Central memory CD4-positive, alpha-beta T cell (primary cell): ENCODE data around the gene MAGEA11.
"Not testable (repeated sequence)": the region's sequence is repeated elsewhere in the genome, so short reads cannot be mapped to it uniquely, and the experiment has no call there.

ENCODE experiments used
- DNase-seq: peaks from one replicate; pipeline ENCODE4 v3.0.0; 2022
- total RNA-seq, 3 experiments: gene quantifications; one replicate each; lab custom pipeline; 2026; lab: John Stamatoyannopoulos, UW

MAGEA11 gene, protein sequence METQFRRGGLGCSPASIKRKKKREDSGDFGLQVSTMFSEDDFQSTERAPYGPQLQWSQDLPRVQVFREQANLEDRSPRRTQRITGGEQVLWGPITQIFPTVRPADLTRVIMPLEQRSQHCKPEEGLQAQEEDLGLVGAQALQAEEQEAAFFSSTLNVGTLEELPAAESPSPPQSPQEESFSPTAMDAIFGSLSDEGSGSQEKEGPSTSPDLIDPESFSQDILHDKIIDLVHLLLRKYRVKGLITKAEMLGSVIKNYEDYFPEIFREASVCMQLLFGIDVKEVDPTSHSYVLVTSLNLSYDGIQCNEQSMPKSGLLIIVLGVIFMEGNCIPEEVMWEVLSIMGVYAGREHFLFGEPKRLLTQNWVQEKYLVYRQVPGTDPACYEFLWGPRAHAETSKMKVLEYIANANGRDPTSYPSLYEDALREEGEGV
- 0 reads per million in 3 experiments for total RNA-seq

DNA sequence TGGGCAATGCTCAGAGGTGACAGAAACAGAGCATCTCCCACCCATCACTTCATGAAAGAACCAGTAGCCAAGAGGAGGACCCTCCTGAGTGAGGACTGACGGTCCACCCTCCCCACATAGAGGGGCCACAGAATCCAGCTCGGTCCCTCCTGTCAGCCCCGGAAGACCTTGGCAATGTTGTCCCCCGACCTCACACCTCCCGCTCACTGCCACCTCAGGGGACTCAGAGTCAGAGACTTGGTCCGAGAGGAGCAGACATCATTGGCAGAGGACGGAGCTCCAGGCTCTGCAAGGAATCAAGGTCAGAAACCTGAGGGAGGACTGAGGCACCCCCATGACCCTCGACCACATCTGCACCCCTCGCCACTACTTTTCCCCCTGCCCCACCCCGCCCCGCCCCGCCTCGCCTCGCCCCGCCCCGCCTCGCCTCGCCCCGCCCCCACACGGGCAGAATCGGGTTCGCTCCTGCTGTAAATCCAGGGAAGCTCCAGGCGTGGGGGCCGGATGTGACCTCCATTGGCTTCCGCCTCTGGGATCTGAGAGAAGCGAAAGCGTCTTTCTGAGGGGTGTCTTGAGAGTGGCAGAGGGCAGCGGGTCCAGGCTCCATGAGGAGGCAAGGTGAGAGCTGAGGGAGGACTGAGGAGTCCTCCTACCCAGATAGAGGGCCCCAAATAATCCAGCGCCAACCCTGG is at the start of gene MAGEA11:
Gene MAGEA11 (plus strand): TSS at position 516 of the 692 bp plus-strand sequence. CDS start 1,100 bp downstream, outside the sequence.
- DNase-seq = no peak

- DNase-seq = not testable (repeated sequence)
These were observed 36.8 kb upstream of the MAGEA11 start for GRCh38 chrX:149675088-149675487.

DNA sequence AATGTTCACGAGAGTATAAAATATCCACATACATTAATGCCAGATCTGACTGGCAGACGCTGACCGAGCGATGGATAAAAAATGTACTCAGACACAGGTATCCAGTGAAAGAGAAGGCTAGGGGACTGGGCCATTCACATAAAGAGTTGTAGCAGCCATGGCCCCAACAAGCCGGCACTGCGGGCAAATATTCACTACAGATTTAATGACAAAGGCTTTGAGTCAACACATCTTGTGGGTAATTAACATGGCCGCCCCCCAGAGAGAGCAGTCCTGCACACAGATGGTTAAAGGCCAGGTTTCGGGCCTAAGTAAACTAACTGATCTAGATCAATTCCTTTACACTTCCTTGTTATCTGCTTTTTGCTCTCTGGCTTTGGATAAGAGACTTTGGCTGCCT is 36.3 kb upstream of the MAGEA11 start:
- DNase-seq = not testable (repeated sequence)

DNA sequence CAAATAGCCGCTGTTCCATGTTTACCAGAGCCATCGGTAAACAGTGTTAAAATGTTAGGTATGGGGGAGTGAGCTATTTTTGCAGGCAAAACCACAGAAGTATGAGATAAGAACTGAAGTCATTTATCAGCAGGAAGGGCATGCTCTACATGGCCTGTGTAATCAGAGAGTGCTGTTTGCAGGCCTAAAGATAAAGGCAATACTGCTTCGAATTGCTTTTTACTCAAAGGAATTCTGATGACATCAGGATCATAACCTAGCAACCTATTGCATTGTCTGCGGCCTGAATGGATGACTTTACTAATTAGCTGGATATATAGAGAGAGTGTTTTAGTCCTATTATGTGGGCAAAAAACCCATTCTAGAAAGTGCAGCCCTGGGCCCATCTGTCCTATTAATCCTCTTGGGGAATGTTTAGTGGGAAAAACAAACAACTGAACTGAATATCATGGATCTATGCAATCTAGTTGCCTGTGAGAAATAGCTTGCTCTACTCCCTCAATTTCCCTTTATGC is 32.6 kb upstream of the MAGEA11 start:
- not testable (repeated sequence) for DNase-seq

DNA sequence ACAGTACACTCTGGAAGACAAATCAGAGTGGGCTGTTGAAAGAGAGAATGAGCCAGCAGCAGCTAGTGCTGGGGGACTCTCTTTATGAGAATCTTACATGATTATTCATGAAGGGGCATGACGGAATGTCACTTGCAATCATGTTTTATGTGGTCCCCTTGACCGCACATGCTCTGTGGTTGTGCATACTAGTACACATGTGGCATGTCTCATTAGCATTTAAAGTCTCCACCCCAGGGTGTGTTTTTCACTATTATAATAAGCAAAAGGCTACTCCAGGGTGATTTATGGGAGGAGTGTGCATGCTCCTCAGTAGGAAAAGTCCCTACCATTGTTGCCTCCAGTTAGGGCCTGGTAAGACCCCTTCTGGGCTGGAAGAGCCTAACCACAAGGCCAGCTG is 30.7 kb upstream of the MAGEA11 start:
- DNase-seq = no peak

DNA sequence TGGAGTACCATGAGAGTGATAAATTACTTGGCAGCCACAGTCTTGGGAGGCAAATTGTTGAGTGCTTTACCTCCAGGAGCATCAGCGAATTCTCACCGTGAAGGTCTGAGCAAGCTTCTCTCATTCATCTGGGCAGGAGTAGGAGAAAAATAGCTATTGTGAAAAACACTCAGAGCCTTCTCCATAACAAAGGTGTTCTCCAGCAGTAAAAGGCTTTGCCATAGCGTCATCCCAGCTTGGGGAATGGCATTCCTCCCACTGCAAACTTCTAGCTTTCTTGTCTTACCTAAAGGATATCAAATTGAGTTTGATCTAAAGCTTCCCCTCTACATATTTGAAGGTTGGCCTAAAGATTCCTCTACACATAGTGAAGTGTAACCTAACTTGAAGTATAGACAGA is 29.8 kb upstream of the MAGEA11 start:
- DNase-seq = no peak

DNA sequence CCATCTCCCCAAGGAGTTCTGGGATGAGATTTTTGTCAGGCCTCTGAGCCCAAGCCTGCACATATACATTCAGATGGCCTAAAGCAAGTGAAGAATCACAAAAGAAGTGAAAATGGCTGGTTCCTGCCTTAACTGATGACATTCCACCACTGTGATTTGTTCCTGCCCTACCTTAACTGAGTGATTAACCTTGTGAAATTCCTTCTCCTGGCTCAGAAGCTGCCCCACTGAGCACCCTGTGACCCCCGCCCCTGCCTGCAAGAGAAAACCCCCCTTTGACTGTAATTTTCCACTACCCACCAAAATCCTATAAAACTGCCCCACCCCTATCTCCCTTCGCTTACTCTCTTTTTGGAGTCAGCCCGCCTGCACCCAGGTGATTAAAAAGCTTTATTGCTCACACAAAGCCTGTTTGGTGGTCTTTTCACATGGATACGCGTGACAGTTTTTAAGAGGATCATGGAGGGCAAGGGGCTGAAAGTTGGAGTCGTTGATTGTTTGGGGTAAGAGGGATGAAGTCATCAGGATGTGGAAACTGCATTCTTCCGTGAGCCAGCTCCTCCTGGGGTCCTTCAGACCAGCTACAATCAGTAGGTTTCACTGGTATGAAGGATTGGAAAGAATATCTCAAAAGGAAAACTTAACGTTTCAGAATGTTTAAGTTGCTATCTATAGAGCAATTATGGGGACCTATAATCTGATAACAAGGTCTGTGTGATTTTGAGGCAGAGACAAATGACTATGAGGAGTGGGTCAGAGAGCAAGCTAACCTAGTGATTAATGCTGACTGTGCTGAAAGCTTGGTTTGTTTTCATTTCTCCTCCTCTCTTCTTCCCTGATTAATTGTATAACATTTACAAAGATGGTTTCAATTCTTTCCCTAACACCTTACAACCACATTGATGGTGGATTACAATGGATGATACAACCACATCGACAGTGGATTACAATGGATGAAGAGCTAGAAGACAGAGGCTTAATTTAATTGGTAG is 28.6 kb upstream of the MAGEA11 start:
- DNase-seq = no peak

- DNase-seq = no peak
These were observed 27.7 kb upstream of the MAGEA11 start for GRCh38 chrX:149683966-149684730.

DNA sequence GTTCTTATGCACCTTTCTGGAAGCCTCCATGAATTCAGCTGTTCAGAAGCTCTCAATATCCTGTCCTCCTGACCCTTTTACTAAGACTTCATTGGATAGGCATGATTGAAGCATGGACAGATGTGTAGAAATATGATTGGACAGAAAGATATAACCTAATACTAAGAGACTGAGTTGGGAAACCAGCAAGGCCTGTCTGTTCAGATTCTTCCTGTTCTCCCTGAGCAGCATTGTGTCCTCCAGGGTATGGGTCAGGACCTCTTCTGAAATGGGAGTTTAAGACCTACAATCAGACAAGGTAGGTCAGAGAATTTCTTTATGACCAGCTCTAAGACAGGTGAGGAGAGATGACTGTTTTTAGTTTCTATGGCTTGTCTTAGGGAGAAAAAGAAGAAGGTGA is 23.9 kb upstream of the MAGEA11 start:
- no peak for DNase-seq

DNA sequence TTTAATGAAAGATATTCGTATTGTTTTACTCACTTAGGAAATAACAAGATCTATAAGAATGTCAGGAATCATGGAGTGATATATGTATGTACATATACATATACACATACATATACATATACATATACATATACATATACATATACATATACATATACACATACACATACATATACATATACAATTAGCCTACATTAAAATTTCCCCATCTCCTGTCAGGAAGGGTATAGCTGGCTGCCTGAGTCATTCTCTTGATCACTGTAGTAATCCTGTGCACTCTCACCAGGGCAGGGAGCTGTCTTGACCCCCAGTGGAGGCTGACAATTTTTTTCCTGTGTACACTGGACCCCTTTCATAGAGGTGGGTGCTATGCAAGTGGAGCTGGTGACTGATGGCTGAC is 23.3 kb upstream of the MAGEA11 start:
- no peak for DNase-seq

GRCh38 chrX:149691794-149692193 is 20.1 kb upstream of the MAGEA11 start:
- no peak for DNase-seq

- not testable (repeated sequence) for DNase-seq
These were observed 19.1 kb upstream of the MAGEA11 start for GRCh38 chrX:149692686-149693272.

- DNase-seq = no peak
These were observed 12.1 kb upstream of the MAGEA11 start for GRCh38 chrX:149699761-149700160.

- no peak for DNase-seq
These were observed 7.2 kb upstream of the MAGEA11 start for GRCh38 chrX:149704664-149705063.

DNA sequence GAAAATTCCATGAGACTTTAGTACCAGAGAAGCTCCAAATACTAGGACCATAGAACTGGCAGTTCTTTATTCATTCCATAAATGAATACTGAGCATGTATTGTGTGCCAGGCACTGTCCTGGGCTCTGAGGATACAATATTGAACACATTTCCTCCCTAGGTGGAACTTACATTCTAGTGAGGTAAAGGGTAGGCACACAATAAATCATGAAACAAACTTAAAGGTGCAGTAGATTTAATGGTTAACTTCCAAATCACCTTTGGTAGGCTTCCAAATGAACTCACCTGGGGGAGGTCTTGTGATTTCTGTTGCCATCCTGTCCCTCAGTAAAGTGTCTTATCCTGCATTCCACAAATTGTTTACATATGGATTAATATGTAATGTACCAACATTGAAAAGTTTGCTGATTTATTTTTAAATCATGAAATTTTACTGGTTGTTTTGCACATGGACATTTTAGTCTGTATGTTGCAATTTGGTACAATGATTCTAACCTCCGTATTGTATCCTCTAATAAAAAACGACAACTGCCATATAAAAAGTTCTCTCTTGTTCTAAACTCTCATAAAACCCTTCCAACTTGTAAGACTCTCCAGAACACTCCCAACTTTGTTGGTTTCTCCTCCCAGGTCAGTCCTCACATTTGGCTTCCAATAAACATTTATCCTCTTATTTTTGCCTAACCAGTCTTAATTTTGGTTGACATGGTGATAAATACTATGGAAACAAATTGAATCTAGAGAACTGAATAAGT is 4.5 kb upstream of the MAGEA11 start:
- DNase-seq = no peak

DNA sequence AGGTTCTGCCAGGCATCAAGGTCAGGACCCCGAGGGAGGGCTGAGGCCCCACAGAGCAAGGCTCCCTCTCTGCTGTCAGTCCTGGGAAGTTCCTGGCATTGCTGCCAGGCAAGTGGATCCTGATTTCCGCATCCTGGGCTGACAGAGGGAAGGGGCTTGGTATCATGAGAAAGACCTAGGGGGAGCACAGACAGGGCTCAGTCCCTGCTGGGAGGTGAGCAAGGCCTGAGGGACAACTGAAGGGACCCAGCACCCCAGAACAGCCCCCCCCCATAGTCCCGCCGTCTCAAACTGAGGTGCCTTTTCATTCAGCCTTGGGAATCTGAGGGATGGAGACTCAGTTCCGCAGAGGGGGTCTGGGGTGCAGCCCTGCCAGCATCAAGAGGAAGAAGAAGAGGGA is 971 bp downstream of the MAGEA11 start:
- no peak for DNase-seq

DNA sequence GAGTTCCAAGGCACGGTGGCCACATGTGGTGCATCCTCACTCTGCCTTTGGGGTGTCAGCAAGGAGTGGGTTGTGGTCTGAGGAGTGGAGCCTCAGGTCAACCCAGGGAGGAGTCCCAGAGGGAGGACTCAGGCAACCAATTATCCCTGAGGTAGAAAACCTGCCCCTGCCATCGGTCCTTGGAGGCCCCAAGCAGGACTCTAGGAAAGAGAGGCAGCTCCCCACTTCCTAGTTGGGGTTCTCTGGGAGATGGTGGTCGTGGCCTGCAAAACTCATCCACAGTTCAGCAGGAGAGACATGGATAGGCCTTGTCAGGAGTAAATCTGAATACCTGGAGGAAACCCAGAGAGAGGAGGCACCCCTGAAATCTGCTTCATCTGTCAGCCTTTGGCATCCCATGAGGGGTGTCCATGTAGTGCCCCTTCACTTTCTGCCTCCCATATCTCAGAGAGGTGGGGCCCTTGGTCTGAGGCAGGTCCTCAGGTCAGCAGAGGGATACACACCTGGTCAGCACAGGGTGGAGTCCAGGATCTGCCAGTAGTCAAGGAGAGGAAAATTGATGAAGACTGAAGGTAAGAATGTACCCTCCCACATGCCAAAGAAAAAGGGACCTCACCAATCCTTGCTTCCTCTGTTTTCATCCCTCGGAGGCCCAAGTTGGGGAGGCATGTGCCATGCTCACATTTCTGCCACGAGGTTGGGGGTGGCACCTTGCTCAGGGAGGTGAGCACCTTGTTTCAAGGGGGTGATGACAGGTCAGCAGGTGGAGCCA is 1.6 kb downstream of the MAGEA11 start:
- no peak for DNase-seq

DNA sequence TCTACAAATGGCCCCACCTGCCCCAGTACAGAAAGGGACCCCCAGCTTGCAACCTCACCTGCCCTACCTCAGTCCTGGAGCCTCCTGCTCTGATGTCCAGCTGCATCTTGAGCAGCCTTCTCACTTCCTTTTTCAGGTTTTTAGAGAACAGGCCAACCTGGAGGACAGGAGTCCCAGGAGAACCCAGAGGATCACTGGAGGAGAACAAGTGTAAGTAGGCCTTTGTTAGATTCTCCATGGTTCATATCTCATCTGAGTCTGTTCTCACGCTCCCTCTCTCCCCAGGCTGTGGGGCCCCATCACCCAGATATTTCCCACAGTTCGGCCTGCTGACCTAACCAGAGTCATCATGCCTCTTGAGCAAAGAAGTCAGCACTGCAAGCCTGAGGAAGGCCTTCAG is 3.6 kb downstream of the MAGEA11 start:
- DNase-seq = no peak

GRCh38 chrX:149716632-149717031 is 4.8 kb downstream of the MAGEA11 start:
- no peak for DNase-seq

- no peak for DNase-seq
These were observed 5.9 kb downstream of the MAGEA11 start for GRCh38 chrX:149717803-149718202.
